A673 (cell line): ENCODE data around the gene THUMPD3.

ENCODE experiments used
- EZH2 ChIP-seq: fragments of 200-600 bp; sonication (generic); IDR thresholded peaks from 2 replicates; pipeline ENCODE4 v1.6.1; 2017; ENCODE audit warnings: borderline replicate concordance, low read depth, mild to moderate bottlenecking, mixed read lengths, antibody characterized with exemption, low read length; ENCODE audit not compliant: poor library complexity, severe bottlenecking
- TF ChIP-seq, protein P1 (sequence below): fragments of 300-800, 200-600 bp; sonication (generic); conservative IDR thresholded peaks from 2 replicates; pipeline ENCODE4 v1.5.1; 2017; ENCODE audit warnings: low read depth, mild to moderate bottlenecking, antibody characterized with exemption, low read length, moderate library complexity, mixed read lengths

GRCh38 chr3:9390265-9390888 lies 27.5 kb downstream of the THUMPD3 start:
- TF ChIP-seq, protein P1, sequence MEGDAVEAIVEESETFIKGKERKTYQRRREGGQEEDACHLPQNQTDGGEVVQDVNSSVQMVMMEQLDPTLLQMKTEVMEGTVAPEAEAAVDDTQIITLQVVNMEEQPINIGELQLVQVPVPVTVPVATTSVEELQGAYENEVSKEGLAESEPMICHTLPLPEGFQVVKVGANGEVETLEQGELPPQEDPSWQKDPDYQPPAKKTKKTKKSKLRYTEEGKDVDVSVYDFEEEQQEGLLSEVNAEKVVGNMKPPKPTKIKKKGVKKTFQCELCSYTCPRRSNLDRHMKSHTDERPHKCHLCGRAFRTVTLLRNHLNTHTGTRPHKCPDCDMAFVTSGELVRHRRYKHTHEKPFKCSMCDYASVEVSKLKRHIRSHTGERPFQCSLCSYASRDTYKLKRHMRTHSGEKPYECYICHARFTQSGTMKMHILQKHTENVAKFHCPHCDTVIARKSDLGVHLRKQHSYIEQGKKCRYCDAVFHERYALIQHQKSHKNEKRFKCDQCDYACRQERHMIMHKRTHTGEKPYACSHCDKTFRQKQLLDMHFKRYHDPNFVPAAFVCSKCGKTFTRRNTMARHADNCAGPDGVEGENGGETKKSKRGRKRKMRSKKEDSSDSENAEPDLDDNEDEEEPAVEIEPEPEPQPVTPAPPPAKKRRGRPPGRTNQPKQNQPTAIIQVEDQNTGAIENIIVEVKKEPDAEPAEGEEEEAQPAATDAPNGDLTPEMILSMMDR = no peak
- no peak for TF ChIP-seq EZH2
